Astrocyte of the spinal cord (primary cell): Measurements from ENCODE around the gene DEDD.
A peak's percentile ranks its signal among the peaks of the same experiment; 100 is the strongest.

Experiments
- DNase-seq: peaks from one replicate; pipeline ENCODE4 v3.0.0; 2011; ENCODE audit warnings: low read depth, low spot score
- H3K4me3 ChIP-seq: 2 replicates; pipeline ENCODE4 v1.5.1; 2011; ENCODE audit warnings: low read depth, mild to moderate bottlenecking, low read length, moderate library complexity
- CTCF ChIP-seq: IDR thresholded peaks from 2 replicates; pipeline ENCODE4 v1.5.1; 2012; ENCODE audit warnings: low read depth, mild to moderate bottlenecking, low read length, inconsistent platforms
- in situ Hi-C: cut with HindIII; loops from 2 replicates; pipeline ENCODE4 v1.10.0; 2017; ENCODE audit warnings: low sequenced_read_pairs

Gene DEDD

GRCh38 chr1:161177112-161177935 lies 44.9 kb upstream of the DEDD start, which contains the start of gene B4GALT3:
Gene B4GALT3 (minus strand): TSS chr1:161177507. CDS start chr1:161176060, 1,447 bp downstream.
- peak; percentile 76 for DNase-seq
- in situ Hi-C loops = no loop called here
- H3K4me3 ChIP-seq = peak within 1 kb of the TSS; percentile 96
- no peak for TF ChIP-seq CTCF

DNA sequence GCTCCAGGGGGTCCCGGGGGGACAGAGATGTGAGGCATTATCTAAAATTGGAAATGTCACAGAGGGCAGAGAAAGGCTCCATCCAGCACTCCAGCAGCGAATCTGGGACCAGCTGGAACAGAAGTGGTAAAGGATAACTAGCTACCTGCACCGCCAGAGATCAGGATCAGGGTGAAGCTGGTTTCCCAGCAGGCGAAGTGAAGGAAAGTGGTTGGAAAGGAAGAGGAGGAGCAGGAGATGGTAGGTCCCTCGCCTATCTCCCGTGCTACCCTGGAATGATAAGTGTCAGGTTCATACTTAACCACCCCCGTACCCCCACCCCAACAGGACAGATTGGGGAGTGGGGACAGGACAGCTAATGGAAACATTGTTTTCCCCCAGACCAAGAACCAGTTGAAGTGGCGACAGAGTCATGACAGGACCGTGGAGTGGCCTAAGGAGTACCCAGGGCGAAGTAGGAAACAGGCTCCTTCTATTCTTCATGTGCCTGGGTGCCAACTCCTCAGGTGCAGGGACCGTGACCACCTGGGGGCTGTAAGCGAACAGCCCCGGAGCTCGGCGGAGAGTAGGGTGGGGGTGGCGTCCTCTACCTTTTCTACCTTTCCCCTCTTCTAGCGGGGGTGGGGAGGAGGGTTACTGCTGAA lies 44.1 kb upstream of the DEDD start:
- in situ Hi-C loops = no loop called here

DNA sequence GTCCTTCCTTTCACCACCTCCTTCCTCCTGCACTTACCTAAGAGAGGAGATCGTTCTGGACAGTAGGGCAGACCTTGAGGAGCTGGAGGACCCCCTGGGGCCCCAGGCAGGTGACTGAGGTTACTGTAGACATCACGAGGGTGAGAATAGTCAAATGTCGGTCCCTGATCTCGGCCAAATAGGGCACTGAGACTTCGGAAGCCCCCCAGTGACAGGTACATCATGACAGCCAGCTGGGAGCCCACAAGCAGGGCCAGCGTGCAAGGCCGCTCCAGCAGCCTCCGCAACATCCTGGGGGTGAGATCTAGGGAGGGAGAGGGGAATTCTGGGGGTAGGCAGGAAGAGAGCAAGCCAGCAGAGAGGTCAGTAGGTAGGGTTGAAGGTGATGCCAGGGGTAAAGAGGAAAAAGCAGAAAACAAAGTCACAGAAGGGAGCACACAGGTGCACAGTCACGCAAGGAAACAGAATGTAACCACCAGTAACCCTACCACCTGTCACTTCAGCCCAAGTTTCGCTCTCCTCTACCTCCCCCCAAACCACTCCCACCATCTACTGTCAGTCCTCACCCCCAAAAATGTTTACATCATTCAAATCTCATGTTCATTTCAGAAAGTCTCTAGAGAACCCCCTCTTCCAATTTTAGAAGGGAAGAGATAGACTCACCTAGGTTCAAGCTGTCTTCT lies 43.4 kb upstream of the DEDD start:
- in situ Hi-C loops = no loop called here

More for the DNA sequence above, 44.1 kb upstream of the DEDD start:
- TF ChIP-seq CTCF = no peak
- peak overlapping the region; percentile 96 for H3K4me3 ChIP-seq
- no peak for DNase-seq

DNA sequence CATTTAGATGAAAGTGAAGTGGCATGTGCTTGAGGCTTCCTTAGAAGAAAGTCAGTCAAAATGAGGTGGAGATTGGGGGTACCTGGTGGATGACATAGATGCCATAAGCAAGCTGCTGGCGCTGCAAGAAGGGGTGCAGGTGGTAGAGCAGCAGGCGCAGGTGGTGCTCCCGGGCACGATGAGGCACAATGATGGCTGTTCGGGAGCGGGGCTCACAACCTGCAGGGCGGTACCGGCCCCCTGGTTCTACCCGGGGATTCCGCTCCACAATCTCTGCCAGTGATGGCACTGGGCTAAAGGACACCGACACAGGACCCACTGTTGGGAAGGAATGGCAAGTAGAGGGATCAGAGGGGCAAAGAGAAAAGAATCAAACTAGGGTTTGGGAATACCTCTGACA lies 42.4 kb upstream of the DEDD start:
- no peak for TF ChIP-seq CTCF
- no peak overlapping the region for H3K4me3 ChIP-seq
- in situ Hi-C loops = no loop called here
- DNase-seq = no peak

More for the DNA sequence above, 43.4 kb upstream of the DEDD start:
- no peak for TF ChIP-seq CTCF
- peak overlapping the region; percentile 96 for H3K4me3 ChIP-seq
- no peak for DNase-seq

DNA sequence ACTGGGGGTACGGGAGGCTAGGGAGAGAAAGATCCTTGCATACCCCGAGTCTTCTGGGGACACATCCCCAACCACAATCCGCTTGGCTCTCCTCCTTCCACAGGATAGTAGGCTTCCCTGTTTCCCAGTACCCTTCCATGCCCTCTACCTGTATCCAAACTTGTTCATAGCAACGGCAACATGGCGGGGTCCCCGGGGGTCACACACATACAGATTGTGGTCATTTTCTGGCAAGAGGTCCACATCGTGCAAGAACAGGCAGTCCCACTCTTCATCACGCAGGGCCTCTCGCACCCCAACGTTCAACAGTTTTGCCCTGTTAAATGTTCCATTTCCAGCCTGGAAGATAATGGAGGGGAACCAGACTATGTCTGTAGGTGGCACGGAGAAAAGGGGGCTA lies 41.2 kb upstream of the DEDD start:
- TF ChIP-seq CTCF = no peak
- in situ Hi-C loops = no loop called here
- H3K4me3 ChIP-seq = no peak overlapping the region
- no peak for DNase-seq

- in situ Hi-C loops = no loop called here
- no peak overlapping the region for H3K4me3 ChIP-seq
- no peak for TF ChIP-seq CTCF
- DNase-seq = peak; percentile 73
Observed at GRCh38 chr1:161172776-161173376, 40.4 kb upstream of the DEDD start.
